ENCODE data around the gene SMCO4.

DNA sequence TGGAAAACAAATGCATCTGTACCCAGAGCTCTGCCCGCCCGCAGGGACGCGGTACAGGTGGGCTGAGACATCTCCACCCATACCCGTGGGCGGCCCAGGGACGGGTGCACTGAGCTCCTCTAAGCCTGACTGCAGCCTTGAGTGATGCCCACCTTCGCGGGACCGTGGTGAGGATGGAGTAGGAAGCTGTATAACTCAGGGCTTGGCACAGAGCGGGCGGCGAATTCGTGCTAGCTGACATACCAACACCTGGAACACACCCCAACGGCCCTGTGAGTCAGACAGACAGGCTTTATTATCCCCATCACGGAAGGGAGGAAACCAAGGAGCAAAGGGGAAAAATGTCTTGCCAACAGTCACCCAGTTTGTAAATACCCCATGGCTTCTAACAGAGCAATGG, 61.9 kb downstream of the SMCO4 start:
- TF ChIP-seq, protein P1, sequence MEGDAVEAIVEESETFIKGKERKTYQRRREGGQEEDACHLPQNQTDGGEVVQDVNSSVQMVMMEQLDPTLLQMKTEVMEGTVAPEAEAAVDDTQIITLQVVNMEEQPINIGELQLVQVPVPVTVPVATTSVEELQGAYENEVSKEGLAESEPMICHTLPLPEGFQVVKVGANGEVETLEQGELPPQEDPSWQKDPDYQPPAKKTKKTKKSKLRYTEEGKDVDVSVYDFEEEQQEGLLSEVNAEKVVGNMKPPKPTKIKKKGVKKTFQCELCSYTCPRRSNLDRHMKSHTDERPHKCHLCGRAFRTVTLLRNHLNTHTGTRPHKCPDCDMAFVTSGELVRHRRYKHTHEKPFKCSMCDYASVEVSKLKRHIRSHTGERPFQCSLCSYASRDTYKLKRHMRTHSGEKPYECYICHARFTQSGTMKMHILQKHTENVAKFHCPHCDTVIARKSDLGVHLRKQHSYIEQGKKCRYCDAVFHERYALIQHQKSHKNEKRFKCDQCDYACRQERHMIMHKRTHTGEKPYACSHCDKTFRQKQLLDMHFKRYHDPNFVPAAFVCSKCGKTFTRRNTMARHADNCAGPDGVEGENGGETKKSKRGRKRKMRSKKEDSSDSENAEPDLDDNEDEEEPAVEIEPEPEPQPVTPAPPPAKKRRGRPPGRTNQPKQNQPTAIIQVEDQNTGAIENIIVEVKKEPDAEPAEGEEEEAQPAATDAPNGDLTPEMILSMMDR (IDR thresholded peaks at IDR 0.05; ENCODE audit: low read length) = no peak
- TF ChIP-seq EZH2 (IDR thresholded peaks at IDR 0.05; ENCODE audit: borderline replicate concordance, low read length) = no peak

Data from OCI-LY1 (cell line).